Renal pelvis (tissue), 4 donors: ENCODE data around the gene SLC38A1. TPM values are rescaled to one million over a fixed set of nuclear protein-coding genes. Genes with fewer than 3 reads are reported as not detected.
"Not testable (repeated sequence)": the region's sequence is repeated elsewhere in the genome, so short reads cannot be mapped to it uniquely, and the experiment has no call there.

Experiments
- DNase-seq: peaks from one replicate; pipeline ENCODE4 v3.0.0-alpha.2; 2013
- polyA plus RNA-seq, 3 donors: library from polyadenylated mRNA; unstranded; fragments of 120-200 nt; gene quantifications; one replicate each; pipeline ENCODE4 v1.2.1, GENCODE V29; 2013; ENCODE audit not compliant: insufficient read length in 3 of 3

The SLC38A1 gene
- polyA plus RNA-seq, 3 donors, result 62.2 to 70.6 (median 66.0) TPM

DNA sequence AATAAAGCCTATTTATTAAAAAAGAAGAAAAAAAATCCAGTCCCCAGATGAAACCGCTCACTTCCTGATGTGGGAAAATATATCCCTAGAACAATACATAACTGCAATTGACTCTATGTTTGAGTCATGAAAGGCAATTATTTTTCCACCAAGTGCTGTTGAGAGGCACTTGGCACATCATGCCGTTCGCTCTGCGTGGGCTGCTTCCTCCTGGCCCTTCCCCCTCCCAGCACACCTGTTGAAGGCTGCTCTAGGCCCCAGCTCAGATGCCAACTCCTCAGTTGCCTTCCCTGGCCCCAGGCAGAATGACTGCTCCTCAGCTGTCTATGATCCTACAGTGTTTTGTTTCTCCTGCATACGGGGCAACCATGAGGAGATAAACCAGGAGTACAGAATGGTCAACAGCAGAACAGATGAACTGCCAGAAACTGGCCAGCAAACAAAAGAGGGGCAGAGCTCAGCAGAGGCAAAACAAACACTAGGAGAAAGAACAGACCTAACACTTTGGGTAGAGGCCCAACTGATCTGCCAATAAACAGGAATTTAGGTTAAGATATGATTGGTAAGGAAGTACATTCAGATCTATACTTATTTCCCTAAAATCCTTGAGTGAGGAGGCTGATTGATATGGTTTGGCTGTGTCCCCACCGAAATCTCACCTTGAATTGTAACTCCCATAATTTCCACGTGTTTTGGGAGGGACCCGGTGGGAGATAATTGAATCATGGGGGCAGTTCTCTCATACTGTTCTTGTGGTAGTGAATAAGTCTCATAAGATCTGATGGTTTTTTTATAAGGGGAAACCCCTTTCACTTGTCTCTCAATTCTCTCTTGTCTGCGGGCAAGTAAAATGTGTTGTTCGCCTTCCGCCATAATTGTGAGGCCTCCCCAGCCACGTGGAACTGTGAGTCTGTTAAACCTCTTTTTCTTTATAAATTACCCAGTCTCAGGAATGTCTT lies 58.6 kb downstream of the SLC38A1 start:
- DNase-seq, result no peak

DNA sequence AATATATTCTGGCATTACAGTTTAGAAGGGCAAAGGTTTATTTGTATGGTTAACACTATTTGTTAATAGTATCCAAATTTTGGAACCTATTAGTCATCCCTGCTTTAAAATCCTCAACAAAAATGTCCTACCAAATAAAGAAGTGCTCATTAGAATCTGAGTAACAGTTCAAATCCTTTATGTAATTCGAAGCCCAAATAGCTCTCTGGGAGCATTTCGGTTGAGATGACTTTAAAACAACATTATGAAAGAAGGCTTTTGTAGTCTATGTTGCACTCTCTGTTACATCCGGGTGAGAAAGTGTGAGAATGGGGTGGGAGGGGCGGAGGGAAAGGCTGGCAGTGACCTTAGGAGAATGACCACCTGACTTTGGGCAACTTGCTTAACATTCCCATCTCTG lies 59.7 kb downstream of the SLC38A1 start:
- DNase-seq, result no peak

DNA sequence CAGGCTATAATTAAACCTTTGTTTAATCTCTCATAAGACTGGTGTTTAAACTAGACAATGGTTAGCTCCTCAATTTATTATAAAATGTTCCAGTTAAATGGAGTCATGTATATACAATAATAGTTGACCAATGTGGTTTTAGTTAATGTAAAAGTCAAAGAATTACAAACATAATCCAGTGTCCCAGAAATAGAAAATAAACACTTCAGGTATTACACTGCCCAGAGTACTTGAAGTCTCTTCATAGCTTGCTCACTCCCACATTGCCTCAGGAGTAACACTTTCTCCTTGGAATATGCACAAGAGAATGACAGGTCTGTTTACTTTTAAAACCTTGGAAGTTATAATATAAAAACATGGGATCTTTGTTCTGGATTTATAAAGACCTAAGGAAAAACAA lies 60.5 kb downstream of the SLC38A1 start:
- DNase-seq, result no peak

DNA sequence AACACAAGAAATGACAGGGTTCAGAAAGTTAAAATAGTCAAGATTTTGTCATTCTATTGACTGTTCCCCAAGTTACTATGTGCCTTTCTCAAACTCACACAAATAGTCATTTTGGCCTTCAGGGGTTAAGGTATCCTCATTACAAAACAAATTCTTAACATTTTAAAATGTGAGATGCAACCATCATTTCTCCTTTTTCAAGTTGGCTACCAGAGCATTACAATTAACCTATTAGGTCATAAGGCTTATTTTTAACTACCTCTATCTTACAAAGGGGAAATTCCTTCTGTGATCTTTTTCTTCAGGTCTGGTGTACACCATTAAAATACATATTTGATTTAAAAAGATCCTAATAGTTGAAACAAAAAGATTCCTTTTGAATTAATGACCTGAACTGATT lies 61.2 kb downstream of the SLC38A1 start:
- no peak for DNase-seq

DNA sequence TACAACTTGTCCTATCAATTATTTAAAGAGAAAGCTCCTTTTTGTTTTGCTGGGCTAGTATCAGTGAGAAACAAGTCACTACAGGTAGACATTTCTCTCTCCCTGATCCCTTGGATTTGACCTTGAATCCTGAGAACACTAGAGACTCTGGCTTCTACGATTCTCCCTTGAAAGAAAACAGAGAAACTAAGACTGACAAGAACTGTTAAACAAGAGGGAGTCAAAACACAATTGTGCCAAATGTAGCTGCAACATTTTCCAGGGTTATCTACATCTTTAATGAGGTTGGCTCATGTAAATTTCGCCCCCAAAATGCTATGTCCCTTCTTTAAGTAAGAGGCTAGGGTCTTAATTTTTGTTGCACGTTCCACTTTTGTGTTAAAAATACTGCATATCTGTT lies 62.4 kb downstream of the SLC38A1 start:
- DNase-seq, result no peak

DNA sequence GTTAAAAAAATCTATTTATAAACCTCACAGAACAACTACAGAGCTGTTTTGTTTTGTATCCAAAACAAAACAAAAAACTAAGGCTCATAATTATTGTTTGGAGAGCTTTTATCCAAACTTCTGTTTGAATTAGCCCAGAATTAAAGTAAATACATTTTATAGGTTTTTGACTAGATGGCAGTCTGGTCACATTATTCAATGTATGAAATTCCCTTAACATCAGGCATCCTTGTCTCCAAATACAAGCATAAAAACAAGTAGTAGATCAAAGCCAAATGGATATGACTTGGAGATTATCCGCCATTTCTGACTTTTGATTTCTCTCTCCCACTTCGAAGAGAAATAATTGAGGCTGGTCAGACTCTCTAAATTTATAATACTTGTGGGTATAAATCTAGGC lies 63.5 kb downstream of the SLC38A1 start:
- DNase-seq, result no peak

DNA sequence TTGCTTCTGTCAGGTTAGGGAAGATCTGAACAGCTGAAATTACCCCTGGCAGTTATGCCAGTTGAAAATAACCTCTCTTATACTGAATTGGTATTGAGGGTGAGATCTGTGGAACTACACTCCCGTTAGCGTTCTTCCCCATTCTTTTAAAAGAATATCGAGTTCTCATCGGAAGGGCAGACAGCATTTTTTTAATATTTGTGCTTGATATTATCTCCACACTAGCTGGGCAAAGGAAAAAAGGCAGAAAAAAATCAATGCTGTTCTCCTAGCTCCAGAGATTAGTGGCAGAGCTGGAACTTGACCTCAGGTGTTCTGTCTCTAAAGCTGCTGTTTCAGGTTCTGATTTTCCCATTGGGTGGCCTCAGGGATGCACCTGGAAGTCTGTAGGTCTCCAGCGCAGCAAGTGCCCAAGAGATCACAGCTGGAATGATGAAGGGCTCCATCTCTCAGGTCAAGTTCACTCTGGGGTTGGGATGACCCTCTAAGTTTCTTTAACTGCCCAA lies 67.5 kb downstream of the SLC38A1 start:
- no peak for DNase-seq

DNA sequence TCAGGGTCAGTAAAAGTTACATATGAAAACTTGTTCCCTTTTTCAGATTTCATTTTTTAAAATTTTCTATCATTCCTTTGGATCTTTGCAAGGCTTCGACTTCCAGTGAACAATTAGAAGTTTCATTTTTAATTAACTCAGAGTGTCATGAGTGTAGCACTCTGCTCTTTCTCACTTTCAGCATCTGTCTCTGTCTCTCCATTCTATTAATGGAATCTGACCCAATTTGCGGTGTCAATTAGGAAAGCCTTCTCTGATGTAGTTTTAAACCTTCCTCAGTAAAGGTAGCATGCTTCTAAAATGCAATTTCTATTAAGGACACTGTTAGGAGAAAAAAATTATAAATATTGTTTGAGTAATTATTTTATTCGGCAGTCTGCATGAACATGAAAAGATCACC lies 68.3 kb downstream of the SLC38A1 start:
- no peak for DNase-seq

DNA sequence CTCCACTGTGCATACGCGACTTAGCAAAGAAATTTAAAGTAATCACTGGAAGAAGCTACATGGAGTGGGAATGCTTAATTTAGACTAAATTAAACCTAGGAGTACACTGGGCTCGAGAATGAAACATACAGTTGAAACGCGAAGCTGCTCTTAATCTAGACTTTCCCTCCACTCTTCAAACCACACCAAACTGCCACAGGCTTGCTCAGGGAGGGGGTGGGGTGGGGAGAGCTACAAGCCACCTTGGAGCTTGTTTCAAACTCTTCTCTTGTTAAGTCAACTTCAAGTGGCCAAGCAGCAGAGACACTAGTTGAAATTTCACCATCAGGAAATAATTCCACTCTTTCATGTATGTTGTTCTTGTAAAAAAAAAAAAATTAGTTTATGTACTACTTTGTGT lies 69.9 kb downstream of the SLC38A1 start:
- DNase-seq, result no peak

DNA sequence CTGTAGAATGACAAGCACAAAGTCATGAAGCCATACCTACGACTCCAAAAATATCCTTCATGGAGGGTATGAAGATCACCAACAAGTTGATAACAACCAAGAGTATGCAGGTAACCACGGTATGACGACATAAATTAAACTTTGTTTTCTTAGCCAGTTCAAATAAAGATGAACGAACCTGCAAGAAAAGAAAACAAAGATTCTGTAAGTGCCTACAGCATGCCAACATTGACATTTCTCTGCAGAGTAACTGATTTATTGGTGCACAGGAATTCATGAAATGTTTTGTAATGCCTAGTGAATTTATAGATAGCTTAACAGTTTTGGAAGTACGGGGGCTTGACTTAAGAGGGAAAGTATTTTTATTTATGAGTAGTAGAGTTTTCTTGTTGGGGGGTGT lies 71.0 kb downstream of the SLC38A1 start:
- DNase-seq, result no peak

DNA sequence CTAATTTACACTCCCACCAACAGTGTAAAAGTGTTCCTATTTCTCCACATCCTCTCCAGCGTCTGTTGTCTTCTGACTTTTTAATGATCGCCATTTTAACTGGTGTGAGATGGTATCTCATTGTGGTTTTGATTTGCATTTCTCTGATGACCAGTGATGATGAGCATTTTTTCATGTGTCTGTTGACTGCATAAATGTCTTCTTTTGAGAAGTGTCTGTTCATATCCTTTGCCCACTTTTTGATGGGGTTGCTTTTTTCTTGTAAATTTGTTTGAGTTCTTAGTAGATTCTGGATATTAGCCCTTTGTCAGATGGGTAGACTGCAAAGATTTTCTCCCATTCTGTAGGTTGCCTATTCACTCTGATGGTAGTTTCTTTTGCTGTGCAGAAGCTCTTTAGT lies 78.3 kb downstream of the SLC38A1 start:
- DNase-seq, result not testable (repeated sequence)

DNA sequence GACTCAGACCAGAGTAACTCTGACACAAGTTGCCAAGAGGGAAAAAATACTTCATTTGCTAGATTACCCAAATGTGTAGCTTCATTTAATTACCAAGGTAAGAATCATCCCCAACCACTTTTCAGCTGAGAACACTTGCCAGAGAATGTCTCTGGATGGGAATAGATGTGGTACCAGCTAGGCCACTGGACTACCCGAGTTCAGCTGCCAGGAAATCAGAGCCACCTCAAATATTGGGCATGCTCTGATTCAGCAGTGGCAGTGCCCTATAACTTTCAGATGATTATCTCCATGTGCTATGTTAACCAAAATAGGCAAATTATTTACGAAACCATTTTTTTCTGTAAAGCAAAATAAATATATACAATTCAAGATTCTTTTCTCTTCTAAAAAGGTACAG lies 80.7 kb downstream of the SLC38A1 start:
- no peak for DNase-seq

DNA sequence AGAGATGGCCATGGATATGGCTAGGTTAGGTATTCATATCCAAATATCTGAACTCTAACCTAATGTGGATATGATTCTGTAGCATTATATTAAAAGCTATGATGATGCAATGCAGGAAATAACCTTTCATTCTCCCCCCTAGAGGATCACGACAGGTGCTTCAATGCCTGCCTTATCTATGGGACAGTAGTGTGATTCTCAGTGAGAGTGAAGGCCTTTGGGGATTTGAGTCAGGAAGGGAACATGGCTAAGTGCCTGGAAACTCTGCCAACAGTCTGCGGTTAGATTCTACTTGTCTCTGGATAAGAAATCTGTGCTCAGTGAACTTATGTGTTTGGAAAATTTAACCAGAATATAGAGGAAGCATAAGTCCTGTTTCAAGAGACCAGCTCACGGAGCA lies 81.8 kb downstream of the SLC38A1 start:
- no peak for DNase-seq

DNA sequence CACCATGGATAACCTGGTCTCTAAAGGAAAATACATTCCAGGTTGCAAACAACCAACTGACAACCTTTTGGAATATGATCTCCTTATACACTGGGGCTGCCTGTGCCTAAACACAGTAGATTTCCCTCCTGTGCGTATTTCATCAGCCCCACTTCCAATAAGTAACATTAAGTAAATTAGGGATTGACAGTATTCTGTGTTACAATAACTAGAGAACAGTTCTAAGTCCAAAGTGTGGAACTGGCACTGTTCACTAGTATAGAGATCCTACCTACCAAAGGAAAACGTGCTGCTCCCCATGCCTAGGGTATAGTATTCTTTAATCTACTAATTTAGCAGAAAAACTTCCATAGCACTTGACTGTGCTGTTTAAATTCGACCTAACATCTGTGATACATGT lies 82.8 kb downstream of the SLC38A1 start:
- DNase-seq, result no peak

DNA sequence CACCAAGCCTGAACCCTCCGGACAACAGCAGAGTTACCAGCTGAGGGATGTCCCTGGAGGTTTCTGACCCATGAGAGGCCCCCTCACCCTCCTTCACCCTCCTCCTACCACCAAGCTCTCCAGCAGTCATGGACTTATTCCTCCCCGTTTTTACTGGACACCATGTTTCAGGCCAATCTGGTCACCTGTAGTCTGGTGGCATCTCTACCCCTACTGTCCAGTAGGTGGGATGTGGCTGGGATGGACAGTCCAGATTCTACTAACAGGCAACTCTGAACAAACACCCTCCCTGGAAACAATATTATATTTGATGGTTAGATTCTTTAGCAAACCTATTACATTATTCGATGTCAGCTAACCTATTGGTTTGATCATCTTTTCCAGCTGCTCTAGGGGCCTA lies 83.2 kb downstream of the SLC38A1 start:
- no peak for DNase-seq

DNA sequence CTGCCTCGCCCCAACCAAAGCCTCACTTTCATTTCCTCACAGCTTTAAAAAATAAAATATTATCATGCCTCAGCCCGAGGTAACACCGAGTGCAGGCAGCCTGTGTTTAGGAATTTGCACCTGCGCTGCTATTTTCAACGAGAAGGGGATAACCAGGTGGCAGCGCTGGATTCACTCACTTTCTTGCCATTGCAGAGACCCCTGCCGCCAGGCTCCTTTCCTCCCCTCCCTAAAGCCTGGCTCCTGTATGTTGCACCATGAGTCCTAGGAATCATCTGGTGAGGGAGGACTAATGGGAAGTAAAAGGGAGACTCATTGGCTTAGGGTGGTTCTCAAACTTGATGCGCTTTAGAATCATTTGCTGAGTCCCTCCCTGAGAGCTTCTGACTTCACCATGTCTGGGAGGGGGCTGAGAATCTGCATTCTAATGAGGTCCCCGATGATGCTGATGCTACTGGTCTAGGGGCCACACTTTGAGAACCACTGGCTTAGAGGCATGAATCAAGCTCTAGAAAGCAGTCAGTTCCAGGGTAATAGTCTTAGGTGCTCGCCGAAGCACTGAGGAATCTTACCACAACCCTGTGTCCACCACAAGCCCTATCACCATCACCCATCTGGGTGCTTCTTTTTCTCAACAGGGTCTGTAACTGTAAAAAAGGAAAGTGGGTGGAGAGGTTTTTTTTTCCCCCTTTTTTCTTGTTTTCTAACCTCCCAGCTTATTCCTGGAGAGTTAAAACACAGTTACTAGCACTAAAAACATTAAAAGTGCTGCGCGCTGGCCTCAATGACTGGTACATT lies 83.8 kb downstream of the SLC38A1 start:
- DNase-seq, result no peak

DNA sequence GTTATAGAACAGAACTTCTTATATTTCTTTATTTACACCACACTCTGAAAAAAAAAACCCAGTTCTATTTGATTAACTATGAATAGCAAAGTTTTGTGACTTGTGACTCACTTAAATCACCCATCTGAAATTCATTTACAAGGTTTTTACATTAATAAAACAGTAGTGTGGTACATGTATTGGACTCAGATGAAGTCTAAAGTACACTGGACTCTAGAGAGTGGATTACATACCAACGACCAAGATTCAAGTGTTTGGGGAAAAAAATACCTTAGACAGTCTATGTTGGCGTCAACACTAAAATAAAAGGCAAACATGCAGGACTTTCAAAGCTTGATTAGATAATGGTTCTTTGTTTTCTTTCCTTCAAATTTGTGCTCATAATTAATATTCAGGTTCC lies 85.7 kb downstream of the SLC38A1 start:
- DNase-seq, result no peak

DNA sequence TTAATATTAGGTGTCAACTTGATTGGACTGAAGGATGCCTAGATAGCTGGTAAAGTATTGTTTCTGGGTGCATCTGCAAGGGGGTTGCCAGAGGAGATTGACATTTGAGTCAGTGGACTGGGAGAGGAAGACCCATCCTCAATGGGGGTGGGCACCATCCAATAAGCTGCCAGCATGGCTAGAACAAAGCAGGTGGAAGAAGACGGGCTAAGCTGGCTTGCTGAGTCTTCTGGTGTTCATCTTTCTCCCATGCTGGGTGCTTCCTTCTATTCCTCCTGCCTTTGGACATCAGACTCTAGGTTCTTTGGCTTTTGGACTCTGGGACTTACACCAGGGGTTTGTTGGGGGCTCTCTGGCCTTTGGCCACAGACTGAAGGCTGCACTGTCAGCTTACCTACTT lies 87.4 kb downstream of the SLC38A1 start:
- no peak for DNase-seq

DNA sequence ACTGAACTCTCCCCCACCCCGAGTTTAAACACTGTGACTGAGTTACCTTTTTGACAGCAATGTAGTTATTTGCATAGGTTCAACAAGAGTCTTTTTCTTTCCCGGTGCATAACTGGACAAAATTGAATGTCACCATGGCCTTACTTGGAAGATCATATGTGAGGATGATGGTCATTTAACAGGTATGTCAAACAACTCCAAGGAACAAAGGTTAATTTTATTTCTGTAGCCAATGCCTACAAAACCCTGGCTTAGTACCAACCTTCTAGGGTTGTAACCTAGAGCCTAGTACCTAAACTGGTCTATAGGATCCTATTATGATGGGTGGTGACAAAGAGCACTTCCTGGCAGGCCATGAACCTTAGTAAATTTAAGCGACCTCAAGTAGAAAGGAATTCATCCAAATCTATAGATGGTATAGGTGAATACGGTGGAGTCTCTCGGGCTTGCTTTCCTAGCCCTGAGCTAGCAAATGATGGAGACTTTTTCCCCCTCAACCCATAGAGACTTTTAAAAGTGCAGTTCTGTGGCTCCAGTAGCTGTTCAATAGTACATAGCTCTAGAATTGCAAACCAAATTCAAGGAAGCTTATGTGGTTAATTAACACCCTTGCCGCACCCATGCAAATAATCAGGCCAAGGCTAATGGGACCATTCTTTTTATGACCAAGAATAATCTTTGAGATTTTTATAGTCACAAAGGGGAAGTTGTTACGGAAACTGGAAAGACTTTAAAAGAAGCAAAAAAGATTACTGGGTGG lies 89.0 kb downstream of the SLC38A1 start:
- no peak for DNase-seq

DNA sequence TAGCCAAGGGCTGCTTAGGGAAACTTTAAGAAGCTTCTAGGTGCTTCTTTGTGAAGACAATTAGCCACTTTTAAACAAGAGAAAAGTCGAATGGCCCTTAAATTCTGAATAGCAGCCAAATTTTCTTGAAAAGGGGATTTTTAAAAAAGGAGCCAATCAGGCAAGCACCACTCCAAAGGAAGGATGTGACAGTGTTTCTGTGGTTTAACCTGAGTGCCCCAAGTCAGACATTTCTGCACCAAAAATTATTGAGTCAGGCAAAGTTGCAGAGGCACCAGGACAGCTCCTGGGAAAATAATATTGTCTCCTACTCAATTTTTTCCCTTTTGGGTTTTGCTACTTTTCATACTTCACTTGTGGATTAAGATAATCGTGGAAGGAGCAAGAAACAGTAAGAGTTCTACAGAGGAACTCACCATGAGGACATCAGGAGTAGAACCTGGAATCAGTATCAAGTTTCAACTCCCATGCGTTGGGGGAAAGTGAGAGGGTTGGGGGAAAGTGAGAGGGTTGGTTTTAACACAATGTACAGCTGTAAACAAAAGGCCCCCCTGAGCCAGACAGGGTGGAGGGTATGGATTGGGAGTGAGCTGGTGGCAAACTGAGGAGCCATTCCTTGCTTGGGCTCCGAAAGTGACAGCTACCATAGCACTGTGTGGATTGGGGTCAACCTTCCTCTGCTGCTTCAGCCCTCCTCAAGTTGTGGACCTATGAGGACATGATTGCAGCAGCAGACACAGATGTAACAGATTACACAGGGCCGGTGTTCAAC lies 90.8 kb downstream of the SLC38A1 start:
- DNase-seq, result no peak

DNA sequence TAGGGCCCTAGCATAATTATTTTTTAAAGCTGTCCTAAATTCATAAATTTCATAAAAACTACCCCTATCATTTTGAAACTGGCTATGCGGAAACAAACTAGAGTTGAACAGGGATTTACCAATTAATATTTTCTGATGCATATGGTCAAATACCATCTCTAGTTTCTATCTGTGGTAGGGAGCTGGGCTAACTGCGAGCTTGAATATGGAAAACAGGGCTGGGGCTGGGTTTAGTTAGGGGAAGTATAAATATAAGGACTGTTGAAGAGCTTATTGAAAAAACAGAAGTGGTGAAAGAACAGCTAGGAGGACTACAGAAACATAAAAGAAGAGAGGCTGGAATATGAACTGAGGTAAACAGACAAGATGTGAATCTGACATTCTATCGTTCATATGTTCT lies 91.8 kb downstream of the SLC38A1 start:
- no peak for DNase-seq
